ENCODE data around the gene YPEL2.
A peak's percentile ranks its signal among the peaks of the same experiment; 100 is the strongest.
"Not testable (repeated sequence)": the region's sequence is repeated elsewhere in the genome, so short reads cannot be mapped to it uniquely, and the experiment has no call there.

YPEL2 gene, protein sequence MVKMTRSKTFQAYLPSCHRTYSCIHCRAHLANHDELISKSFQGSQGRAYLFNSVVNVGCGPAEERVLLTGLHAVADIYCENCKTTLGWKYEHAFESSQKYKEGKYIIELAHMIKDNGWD

DNA sequence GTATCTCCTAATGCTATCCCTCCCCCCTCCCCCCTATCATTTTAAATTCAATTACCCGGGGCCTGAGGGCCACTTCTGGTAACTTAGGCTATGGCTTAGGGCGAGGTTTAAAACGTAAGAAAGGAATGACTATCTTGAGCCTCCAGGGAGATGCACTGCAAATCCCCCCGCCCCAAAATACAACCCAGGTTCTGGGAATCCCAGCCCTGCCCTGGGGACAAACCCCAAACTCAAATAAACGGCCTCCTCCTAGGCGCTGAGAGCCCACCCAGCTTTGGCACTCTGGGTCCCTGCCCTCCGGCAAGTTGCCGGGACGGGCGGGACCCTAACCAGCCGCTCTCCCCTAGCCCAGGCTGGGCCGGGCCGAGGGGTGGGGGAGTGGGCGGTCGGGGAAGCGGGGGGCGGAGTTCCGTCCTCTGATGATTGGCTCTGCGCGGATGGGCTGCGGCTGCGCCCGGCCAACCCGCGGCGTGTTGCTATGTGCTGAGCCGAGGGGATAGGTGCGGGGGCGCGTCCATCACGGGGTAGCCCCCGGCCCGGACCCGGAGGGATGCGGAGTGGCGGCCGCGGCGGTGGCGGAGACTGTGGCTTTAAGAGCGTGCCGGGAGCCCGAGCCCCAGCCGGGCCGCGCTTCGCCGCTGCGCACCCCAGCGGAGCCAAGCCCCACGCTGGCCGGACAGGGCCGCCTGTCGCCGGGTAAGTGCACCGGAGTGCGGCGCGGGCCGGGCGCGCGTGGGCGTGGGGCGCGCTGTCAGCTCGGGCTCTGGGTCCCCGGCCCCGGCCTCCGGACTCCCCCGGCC, at the start of gene YPEL2:
YPEL2 (plus strand) TSS at position 527 of the 800 bp plus-strand sequence. CDS start 21,755 bp downstream, outside the sequence.
- peak within 1 kb of the TSS; percentile 83 for H3K4me3 ChIP-seq (ENCODE audit: low read length)
- DNase-seq (ENCODE audit: low read depth): peak; percentile 97

DNA sequence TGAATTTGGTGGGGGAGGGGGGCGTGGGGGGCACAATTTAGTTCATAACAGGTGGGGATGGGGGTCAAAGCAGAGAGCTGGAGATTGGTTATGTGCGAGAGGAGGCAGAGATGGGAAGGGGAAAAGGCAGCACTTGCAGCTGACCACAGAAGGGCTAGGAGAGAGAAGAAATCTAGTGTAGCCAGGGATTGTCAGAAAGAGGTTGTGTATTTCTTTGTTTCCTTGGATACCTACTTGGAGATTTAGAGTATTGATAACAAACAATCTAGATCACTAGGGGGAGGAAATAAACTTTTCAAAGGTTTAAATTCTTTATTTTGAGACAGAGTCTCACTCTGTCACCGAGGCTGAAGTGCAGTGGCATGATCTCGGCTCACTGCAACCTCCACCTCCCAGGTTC, 47.1 kb upstream of the YPEL2 start:
- TF ChIP-seq, protein P1, sequence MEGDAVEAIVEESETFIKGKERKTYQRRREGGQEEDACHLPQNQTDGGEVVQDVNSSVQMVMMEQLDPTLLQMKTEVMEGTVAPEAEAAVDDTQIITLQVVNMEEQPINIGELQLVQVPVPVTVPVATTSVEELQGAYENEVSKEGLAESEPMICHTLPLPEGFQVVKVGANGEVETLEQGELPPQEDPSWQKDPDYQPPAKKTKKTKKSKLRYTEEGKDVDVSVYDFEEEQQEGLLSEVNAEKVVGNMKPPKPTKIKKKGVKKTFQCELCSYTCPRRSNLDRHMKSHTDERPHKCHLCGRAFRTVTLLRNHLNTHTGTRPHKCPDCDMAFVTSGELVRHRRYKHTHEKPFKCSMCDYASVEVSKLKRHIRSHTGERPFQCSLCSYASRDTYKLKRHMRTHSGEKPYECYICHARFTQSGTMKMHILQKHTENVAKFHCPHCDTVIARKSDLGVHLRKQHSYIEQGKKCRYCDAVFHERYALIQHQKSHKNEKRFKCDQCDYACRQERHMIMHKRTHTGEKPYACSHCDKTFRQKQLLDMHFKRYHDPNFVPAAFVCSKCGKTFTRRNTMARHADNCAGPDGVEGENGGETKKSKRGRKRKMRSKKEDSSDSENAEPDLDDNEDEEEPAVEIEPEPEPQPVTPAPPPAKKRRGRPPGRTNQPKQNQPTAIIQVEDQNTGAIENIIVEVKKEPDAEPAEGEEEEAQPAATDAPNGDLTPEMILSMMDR (conservative IDR thresholded peaks at IDR 0.05; ENCODE audit: low read length): no peak
- no peak for DNase-seq (ENCODE audit: low read depth)

More for the DNA sequence above, at the start of gene YPEL2:
- TF ChIP-seq, protein P1 (conservative IDR thresholded peaks at IDR 0.05; ENCODE audit: low read length): no peak

DNA sequence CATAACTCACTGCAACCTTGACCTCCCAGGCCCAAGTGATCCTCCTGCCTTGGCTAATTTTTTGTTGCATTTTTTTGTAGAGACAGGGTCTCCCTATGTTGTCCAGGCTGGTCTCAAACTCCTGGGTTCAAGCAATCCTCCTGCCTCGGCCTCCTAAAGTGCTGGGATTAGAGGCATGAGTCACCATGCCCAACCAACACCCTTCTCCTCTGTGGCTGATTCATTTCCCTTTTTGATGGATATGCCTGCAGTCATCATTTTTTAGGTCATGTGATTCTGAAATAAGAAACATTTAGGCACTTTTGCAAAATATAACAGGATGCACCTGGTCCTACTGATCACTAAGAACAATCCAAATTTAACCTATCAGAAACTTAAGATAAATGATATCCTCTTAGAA, 44.0 kb upstream of the YPEL2 start:
- DNase-seq (ENCODE audit: low read depth): no peak
- TF ChIP-seq, protein P1 (conservative IDR thresholded peaks at IDR 0.05; ENCODE audit: low read length): no peak
- H3K4me3 ChIP-seq (ENCODE audit: low read length): no peak overlapping the region

More for the DNA sequence above, 47.1 kb upstream of the YPEL2 start:
- no peak overlapping the region for H3K4me3 ChIP-seq (ENCODE audit: low read length)

DNA sequence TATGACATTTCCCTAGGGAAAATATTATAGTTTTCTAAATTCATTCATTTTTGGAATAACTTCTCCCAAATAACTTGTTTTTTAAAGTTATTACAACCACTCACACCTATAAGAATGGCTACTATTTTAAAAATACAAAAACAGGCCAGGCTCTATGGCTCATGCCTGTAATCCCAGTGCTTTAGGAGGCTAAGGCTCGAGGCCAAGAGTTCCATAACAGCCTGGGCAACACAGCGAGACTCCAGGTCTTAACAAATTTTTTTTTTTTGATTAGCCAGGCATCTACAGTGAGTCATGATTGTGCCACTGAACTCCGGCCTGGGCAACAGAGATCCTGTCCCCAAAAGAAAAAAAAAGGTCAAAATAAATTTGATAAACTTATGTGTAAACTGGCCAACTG, 43.6 kb upstream of the YPEL2 start:
- TF ChIP-seq, protein P1 (conservative IDR thresholded peaks at IDR 0.05; ENCODE audit: low read length): no peak
- no peak for DNase-seq (ENCODE audit: low read depth)
- H3K4me3 ChIP-seq (ENCODE audit: low read length): no peak overlapping the region

DNA sequence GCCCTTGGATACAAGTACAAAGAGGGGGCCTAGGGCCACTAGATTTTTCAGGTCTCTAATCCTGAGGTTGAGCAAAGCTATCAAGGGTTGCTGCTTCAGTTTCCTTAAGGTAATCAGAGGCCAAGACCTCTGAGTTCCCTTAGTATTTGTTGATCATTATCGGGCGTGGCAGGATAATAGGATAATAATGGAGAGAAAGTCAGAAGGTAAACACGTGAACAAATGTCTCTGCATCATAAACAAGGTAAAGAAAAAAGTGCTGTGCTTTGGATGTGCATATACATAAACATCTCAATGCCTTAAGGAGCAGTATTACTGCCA, 41.5 kb upstream of the YPEL2 start:
- no peak for DNase-seq (ENCODE audit: low read depth)
- TF ChIP-seq, protein P1 (conservative IDR thresholded peaks at IDR 0.05; ENCODE audit: low read length): no peak
- H3K4me3 ChIP-seq (ENCODE audit: low read length): no peak overlapping the region

DNA sequence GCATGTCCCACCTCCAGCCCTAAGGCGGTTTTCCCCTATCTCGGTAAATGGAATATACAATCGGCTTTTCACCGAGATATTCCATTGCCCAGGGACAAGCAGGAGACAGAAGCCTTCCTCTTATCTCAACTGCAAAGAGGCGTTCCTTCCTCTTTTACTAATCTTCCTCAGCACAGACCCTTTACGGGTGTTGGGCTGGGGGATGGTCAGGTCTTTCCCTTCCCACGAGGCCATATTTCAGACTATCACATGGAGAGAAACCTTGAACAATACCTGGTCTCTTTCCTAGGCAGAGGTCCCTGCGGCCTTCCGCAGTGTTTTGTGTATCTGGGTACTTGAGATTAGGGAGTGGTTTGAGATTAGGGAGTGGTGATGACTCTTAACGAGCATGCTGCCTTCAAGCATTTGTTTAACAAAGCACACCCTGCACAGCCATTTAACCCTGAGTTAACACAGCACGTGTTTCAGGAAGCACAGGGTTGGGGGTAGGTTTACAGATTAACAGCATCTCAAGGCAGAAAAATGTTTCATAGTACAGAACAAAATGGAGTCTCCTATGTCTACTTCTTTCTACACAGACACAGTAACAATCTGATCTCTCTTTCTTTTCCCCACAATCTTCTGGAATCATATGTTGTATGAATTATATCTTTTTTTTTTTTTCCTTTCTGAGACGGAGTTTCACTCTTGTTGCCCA, 41.0 kb upstream of the YPEL2 start:
- not testable (repeated sequence) for H3K4me3 ChIP-seq (ENCODE audit: low read length)

DNA sequence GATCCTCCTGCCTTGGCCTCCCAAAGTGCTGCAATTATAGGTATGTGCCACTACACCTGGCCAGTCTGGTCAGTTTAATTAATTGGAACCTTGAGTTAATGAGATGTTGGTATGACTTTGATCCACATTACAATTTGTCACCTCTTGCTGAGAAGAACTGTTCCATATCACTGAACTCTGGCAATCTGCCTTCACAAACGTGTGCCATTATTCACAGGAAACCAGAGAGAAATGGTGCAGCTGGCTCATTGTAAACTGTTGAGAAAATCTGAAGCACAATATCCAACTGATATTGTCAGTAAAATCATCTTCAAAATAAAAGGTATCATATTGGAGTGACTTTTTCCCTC, 39.3 kb upstream of the YPEL2 start:
- TF ChIP-seq, protein P1 (conservative IDR thresholded peaks at IDR 0.05; ENCODE audit: low read length): no peak
- DNase-seq (ENCODE audit: low read depth): no peak
- H3K4me3 ChIP-seq (ENCODE audit: low read length): no peak overlapping the region

More for the DNA sequence above, 41.0 kb upstream of the YPEL2 start:
- not testable (repeated sequence) for DNase-seq (ENCODE audit: low read depth)

All from AG10803 (cell line).